Activated T-helper 9 cell treated with anti-CD3 and anti-CD28 coated beads, Interleukin-2, amount 50 U/mL, for 16 hours (primary cell): ENCODE results near the gene EIF3F.

Source experiments
- DNase-seq: peaks from one replicate; pipeline ENCODE4 v3.0.0-alpha.2; 2020; ENCODE audit warnings: low read depth

Gene EIF3F

DNA sequence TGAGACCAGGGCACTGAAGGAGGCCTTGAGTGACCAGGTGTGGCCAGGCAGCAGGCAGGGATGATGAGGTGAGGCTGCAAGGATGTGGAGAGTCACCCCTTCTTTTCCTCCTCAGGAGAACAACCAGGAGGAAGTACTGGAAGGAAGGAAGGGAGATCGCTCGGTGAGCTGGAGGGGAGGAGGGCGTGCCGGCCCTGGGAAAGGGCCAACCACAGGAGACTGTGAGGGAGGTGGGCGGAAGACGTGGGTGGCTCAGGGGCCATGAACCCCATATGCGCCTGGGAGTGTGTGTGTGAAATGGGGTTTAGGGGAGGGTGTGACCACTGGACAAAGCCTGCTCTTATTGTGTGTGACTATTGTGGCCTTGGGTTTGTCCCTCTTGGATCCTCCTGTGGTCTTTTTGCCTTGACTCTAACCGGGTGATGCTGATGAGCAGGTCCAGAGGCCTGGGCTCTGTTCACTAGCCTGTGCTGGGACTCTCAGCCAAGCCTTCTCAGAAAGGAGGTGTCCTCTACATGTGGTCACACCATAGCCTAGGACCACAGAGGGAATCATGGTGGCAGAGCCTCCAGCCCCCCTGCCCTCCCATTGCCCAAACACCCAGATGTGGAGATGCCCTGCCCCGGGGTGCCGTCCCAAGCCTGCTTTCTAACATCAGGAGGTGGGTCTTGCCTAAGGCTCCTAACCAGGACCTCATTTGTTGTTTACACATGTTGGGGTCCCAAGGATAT is 52.6 kb downstream of the EIF3F start:
- DNase-seq, result no peak

DNA sequence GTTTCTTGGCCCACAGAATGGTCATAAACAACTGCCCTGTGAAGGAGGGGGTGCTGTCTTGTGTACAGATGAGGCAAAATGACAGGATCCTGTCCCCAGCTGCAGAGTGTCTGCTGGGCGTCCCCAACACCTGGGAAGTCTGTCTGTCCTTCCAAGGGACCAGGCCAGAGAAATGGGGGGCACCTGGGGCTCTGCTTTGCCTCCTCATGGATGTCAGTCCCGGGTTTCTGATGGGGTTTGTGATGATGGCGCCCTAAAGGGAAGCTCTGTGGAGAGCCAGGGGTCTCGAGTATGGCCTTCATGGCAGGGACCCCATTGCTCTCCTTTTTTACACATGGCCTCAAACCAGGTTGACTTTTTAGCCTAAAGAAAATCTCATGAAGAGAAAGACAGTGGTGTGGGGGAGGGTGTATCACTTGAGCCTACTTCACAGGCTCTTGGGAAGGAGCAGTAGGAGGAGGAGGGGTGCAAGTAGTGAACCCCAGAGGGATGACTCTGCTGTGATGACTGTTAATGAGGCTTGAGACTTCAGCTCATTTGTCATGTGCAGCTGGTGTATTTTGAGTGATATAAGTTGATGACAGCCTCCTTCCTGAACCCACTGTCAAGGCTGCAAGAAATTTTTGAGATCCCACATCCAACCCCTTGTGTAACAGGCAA is 53.3 kb downstream of the EIF3F start:
- DNase-seq, result no peak

DNA sequence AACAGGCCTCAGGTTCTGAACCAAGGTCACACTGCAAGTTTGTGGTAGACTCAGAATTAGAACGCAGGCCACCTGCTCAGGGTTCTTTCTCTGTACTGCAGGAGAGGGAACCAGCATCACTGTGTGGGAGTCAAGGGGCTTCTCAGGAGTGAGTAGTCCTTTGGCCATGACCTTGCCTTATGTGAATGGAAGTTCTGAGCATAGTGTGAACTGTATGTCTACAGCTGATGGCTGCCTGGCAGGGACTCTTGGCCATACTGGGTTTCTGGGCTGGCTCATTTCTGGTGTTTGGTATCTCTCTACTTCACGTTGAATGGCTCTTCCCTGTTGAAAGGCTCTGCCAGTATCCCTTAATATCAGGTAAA is 53.8 kb downstream of the EIF3F start:
- no peak for DNase-seq

DNA sequence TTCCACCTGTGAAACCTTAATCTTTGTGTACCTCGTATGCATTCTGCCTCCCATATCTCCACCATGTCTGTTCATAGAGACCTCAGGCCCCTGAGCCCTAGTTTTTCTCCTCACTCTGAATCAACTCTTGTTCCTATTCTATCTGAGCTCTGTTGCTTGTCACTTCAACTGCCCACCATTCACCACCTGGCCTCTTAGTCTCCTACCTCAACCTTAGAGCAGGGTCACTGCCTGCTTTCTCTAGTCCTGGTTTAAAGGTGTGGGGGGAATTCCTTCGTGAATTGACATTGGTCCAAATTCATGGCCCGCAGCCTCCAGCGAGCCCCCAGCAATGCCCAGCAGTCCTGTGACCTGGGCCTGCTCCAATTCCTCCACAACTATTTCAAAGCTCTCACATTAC is 54.4 kb downstream of the EIF3F start:
- no peak for DNase-seq

DNA sequence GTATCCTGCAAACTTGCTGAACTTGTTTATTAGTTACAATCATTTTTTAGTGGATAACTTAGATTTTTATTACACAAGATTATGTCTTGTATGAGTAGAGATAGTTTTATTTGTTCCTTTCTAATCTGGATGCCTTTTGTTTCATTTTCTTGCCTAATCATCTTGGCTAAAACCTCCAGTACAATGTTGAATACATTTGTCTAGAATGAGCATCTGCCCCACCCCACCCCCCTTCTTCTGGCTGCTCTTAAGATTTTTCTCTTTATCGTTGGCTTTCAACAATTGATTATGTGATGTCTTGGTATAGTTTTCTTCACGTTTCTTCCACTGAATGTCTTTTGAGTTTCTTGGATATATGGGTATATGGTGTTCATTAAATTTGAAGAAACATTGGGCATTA is 56.6 kb downstream of the EIF3F start:
- no peak for DNase-seq

DNA sequence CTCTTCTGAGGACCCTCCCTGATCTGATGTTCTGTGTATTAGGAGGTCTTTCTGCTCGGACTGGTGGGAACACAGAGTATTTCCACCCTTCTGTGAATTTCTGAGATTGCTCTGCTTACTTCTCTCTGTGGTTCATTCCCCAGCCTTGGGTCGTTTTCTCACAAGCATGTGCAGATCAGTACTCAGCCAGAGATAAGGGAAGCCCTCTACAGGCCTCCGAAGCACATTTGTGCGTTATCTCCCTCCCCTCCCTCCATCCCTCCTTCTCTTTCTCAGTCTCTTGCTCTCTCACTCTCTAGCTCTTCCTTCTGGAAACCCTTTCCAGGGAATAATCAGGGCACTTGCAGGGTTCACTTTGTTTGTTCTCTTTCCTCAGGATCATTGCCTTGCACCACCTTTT is 58.7 kb downstream of the EIF3F start:
- no peak for DNase-seq

DNA sequence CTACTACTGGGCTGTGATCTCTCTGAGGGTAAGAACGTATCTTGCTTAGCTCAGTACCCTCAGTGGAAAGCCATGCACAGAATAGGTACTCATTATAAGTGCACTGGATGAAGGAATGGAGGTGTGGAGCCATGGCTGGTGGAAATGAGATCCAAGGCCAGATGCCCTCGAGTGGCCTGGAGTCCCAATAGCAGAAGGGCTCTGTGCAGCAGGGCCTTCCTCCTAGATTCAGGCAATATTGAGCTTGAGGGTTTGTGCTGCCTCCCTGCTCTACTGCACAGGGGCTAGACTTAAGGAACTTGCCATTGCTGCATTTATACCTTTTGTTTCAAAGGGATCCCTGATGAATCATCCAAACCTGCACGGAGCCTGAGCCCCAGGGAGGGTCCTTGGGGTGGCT is 60.2 kb downstream of the EIF3F start:
- no peak for DNase-seq

DNA sequence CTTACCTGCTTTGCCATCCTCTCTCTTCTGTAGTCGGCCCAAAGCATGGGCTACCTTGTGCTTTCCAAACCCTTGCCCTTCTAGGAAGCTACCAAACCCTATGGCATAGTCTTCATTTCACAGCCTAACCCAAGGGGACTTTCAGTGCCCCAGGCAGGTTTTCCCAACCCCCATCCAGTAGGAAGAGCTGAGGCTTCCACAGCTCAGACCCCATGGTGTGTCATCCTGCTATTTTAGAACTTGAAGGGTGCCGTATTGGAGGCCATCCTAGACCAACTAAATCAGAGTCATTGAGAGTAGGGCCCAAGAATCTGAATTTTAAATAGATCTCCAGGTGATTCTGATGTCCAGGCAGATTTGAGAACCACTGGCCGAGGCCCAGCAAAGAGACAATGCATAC is 61.9 kb downstream of the EIF3F start:
- DNase-seq, result no peak
